GM23248 (cell line): ENCODE data around the gene CHIC1. TPM values are rescaled to one million over a fixed set of nuclear protein-coding genes. Genes with fewer than 3 reads are reported as not detected.
"Not testable (repeated sequence)": the region's sequence is repeated elsewhere in the genome, so short reads cannot be mapped to it uniquely, and the experiment has no call there.

ENCODE experiments used
- DNase-seq: peaks from one replicate; pipeline ENCODE4 v3.0.0-alpha.2; 2015
- H2AFZ ChIP-seq: fragments of 200-600 bp; sonication (generic); 2 replicates; pipeline ENCODE4 v1.6.1; 2016; ENCODE audit warnings: antibody characterized with exemption
- H3F3A ChIP-seq: fragments of 200-600 bp; sonication (generic); 2 replicates; pipeline ENCODE4 v1.6.1; 2016; ENCODE audit warnings: mild to moderate bottlenecking, antibody characterized with exemption, mixed run types; ENCODE audit not compliant: insufficient read depth
- H3K27ac ChIP-seq: fragments of 200-600 bp; sonication (generic); 2 replicates; pipeline ENCODE4 v1.5.1; 2016; ENCODE audit warnings: mild to moderate bottlenecking
- H3K27me3 ChIP-seq: fragments of 200-600 bp; sonication (generic); replicated peaks from 2 replicates; pipeline ENCODE4 v1.6.1; 2016; ENCODE audit warnings: mild to moderate bottlenecking; ENCODE audit not compliant: insufficient read depth
- H3K36me3 ChIP-seq: fragments of 200-600 bp; sonication (generic); 2 replicates; pipeline ENCODE4 v1.6.1; 2016; ENCODE audit warnings: low read depth, mild to moderate bottlenecking
- H3K4me1 ChIP-seq: fragments of 200-600 bp; sonication (generic); 2 replicates; pipeline ENCODE4 v1.6.1; 2016; ENCODE audit warnings: mild to moderate bottlenecking; ENCODE audit not compliant: insufficient read depth
- H3K4me2 ChIP-seq: fragments of 200-600 bp; sonication (generic); one replicate; pipeline ENCODE4 v1.6.1; 2016; ENCODE audit warnings: mild to moderate bottlenecking; ENCODE audit not compliant: unreplicated experiment
- H3K4me3 ChIP-seq: fragments of 200-600 bp; sonication (generic); 2 replicates; pipeline ENCODE4 v1.5.1; 2016; ENCODE audit warnings: mild to moderate bottlenecking
- H3K79me2 ChIP-seq: fragments of 200-600 bp; sonication (generic); 2 replicates; pipeline ENCODE4 v1.6.1; 2016; ENCODE audit warnings: mild to moderate bottlenecking; ENCODE audit not compliant: insufficient read depth
- H3K9ac ChIP-seq: fragments of 200-600 bp; sonication (generic); 2 replicates; pipeline ENCODE4 v1.6.1; 2016; ENCODE audit warnings: mild to moderate bottlenecking
- H3K9me2 ChIP-seq: fragments of 200-600 bp; sonication (generic); 2 replicates; pipeline ENCODE4 v1.6.1; 2016; ENCODE audit warnings: mixed run types, mild to moderate bottlenecking, moderate library complexity; ENCODE audit not compliant: insufficient read depth
- H3K9me3 ChIP-seq: fragments of 200-600 bp; sonication (generic); one replicate; pipeline ENCODE4 v1.6.1; 2017; ENCODE audit warnings: low read depth
- H4K20me1 ChIP-seq: fragments of 200-600 bp; sonication (generic); 2 replicates; pipeline ENCODE4 v1.6.0; 2016; ENCODE audit not compliant: insufficient read depth
- EZH2 ChIP-seq: fragments of 200-600 bp; sonication (generic); IDR thresholded peaks from 2 replicates; pipeline ENCODE4 v1.6.1; 2018; ENCODE audit warnings: antibody characterized with exemption, mild to moderate bottlenecking; ENCODE audit not compliant: insufficient read depth, poor library complexity, severe bottlenecking
- EZH2phosphoT487 ChIP-seq: fragments of 200-600 bp; sonication (generic); IDR thresholded peaks from 2 replicates; pipeline ENCODE4 v1.6.1; 2018; ENCODE audit warnings: antibody characterized with exemption, moderate library complexity, mild to moderate bottlenecking, low read depth; ENCODE audit not compliant: insufficient read depth
- WGBS, 2 experiments: methylation state at CpG; one replicate each; pipeline ENCODE4 v1.1.6; 2015 to 2017; ENCODE audit warnings: low lambda C conversion rate in 2 of 2, low coverage in 1 of 2; ENCODE audit errors: missing lambda C conversion rate in 2 of 2; 5-methylcytosine and 5-hydroxymethylcytosine counted together
- in situ Hi-C: fragments of 300-500 bp; cut with MboI; formaldehyde crosslinking; loops from 2 replicates; pipeline ENCODE4 v1.15.0; 2020
- polyA plus RNA-seq: library from polyadenylated mRNA; unstranded; fragments of >200 nt; fragmentation: Nextera tagmentation; extraction: Ambion mirVana; gene quantifications from 2 replicates; pipeline ENCODE4 v1.2.1, GENCODE V29; 2016
- total RNA-seq: library from RNA; depleted of rRNA; stranded (reverse); fragments of >200 nt; shearing (Covaris generic); gene quantifications from 2 replicates; pipeline ENCODE4 v1.2.3, GENCODE V29; 2014; rRNA removed

The CHIC1 gene
- 7.9 and 10.4 TPM in 2 replicates for total RNA-seq
- 3.2 and 3.3 TPM in 2 replicates for polyA plus RNA-seq

- no peaks in the 10 kb centered on the region for H3K9me2 ChIP-seq
- TF ChIP-seq EZH2phosphoT487 (no peak), EZH2 (no peak)
- no peaks in the 10 kb centered on the region; the same call in 1 of the 2 replicates for H3K4me1 ChIP-seq
- peak within 1 kb of the TSS; percentile 86 for H3K4me3 ChIP-seq
- in situ Hi-C loops, result no loop called here
- H3K79me2 ChIP-seq, result no peaks in the 10 kb centered on the region
- DNase-seq, result peak; percentile 74
- peak within 1 kb of the TSS; percentile 81 for H3K4me2 ChIP-seq
- peak within 1 kb of the TSS; percentile 87 for H3K9ac ChIP-seq
- H3F3A ChIP-seq, result no peaks in the 10 kb centered on the region
- WGBS, 2 experiments, result 0 to 1% methylated on average over 6 to 51 of the region's 51 CpGs
- no peaks in the 10 kb centered on the region for H4K20me1 ChIP-seq
- H3K9me3 ChIP-seq, result no peaks in the 10 kb centered on the region
- H3K27me3 ChIP-seq, result no peaks in the 10 kb centered on the region
- H3K36me3 ChIP-seq, result no peaks in the 10 kb centered on the region
- H2AFZ ChIP-seq, result peak within 1 kb of the TSS; percentile 97
- peak within 1 kb of the TSS; percentile 77 for H3K27ac ChIP-seq
These were observed at the start of gene CHIC1 for GRCh38 chrX:73562984-73563737. TSS of gene CHIC1 (plus strand) at chrX:73563197. CDS start at chrX:73563285, 88 bp downstream.

GRCh38 chrX:73522823-73523222, 40.2 kb upstream of the CHIC1 start:
- H3K9ac ChIP-seq, H3F3A ChIP-seq, H2AFZ ChIP-seq, H3K9me2 ChIP-seq, DNase-seq, H3K79me2 ChIP-seq, H3K4me1 ChIP-seq, H3K9me3 ChIP-seq, H3K4me3 ChIP-seq, in situ Hi-C loops, H3K27me3 ChIP-seq, H3K36me3 ChIP-seq, H4K20me1 ChIP-seq, H3K4me2 ChIP-seq, H3K27ac ChIP-seq: not testable (repeated sequence)
- WGBS, 2 experiments, result 8 to 10% methylated on average over 2 of the region's 2 CpGs

- Histone ChIP-seq H3K9ac (no peak overlapping the region), H3K27ac (no peak overlapping the region), H3F3A (no peaks in the 10 kb centered on the region), H2AFZ (no peak overlapping the region), H3K27me3 (no peaks in the 10 kb centered on the region), H3K36me3 (no peaks in the 10 kb centered on the region), H3K9me2 (no peaks in the 10 kb centered on the region), H3K9me3 (no peaks in the 10 kb centered on the region), H3K4me2 (no peak overlapping the region), H4K20me1 (no peaks in the 10 kb centered on the region), H3K4me1 (no peaks in the 10 kb centered on the region), H3K4me3 (no peak overlapping the region), H3K79me2 (no peaks in the 10 kb centered on the region)
- WGBS, 2 experiments, result 49 to 60% methylated on average over 8 of the region's 8 CpGs
- TF ChIP-seq EZH2, result no peak
- no peak for TF ChIP-seq EZH2phosphoT487
- no peak for DNase-seq
- in situ Hi-C loops, result no loop called here
These were observed 38.1 kb upstream of the CHIC1 start for GRCh38 chrX:73524906-73525305.

- in situ Hi-C loops, result no loop called here
- Histone ChIP-seq H3K4me2 (no peak overlapping the region), H3F3A (no peaks in the 10 kb centered on the region), H2AFZ (no peak overlapping the region), H3K79me2 (no peaks in the 10 kb centered on the region), H3K36me3 (no peaks in the 10 kb centered on the region), H3K27ac (no peak overlapping the region), H4K20me1 (no peaks in the 10 kb centered on the region), H3K9me2 (no peaks in the 10 kb centered on the region), H3K9me3 (no peaks in the 10 kb centered on the region), H3K4me3 (no peak overlapping the region), H3K9ac (no peak overlapping the region), H3K27me3 (no peaks in the 10 kb centered on the region), H3K4me1 (no peaks in the 10 kb centered on the region)
- 12 to 13% methylated on average over 9 to 13 of the region's 13 CpGs for WGBS, 2 experiments
- DNase-seq, result no peak
- TF ChIP-seq EZH2, result no peak
- no peak for TF ChIP-seq EZH2phosphoT487
These were observed 36.9 kb upstream of the CHIC1 start for GRCh38 chrX:73525928-73526690.

GRCh38 chrX:73531655-73532054, 31.3 kb upstream of the CHIC1 start:
- 22 to 24% methylated on average over 3 to 4 of the region's 4 CpGs for WGBS, 2 experiments
- H3K4me1 ChIP-seq, H3K9ac ChIP-seq, H4K20me1 ChIP-seq, in situ Hi-C loops, H3K4me2 ChIP-seq, H2AFZ ChIP-seq, H3K9me2 ChIP-seq, H3K36me3 ChIP-seq, H3K27me3 ChIP-seq, H3K9me3 ChIP-seq, H3K79me2 ChIP-seq, H3K4me3 ChIP-seq, DNase-seq, H3F3A ChIP-seq, H3K27ac ChIP-seq: not testable (repeated sequence)
